MM.1S (cell line): ENCODE measurements around the gene APC2.

ENCODE experiments used
- DNase-seq: peaks from one replicate; pipeline ENCODE4 v3.0.0-alpha.2; 2015
- H2AFZ ChIP-seq: fragments of 300-600 bp; sonication (generic); 2 replicates; pipeline ENCODE4 v1.6.0; 2016; ENCODE audit warnings: antibody characterized with exemption, low read length
- H3F3A ChIP-seq: fragments of 300-600 bp; sonication (generic); 2 replicates; pipeline ENCODE4 v1.6.1; 2016; ENCODE audit warnings: mild to moderate bottlenecking, antibody characterized with exemption, low read length, moderate library complexity, mixed read lengths; ENCODE audit not compliant: insufficient read depth
- H3K27ac ChIP-seq: fragments of 300-600 bp; sonication (generic); 2 replicates; pipeline ENCODE4 v1.5.1; 2016; ENCODE audit warnings: mild to moderate bottlenecking, low read length
- H3K27me3 ChIP-seq: fragments of 300-600 bp; sonication (generic); replicated peaks from 2 replicates; pipeline ENCODE4 v1.6.0; 2016; ENCODE audit warnings: low read length; ENCODE audit not compliant: insufficient read depth
- H3K36me3 ChIP-seq: fragments of 300-600 bp; sonication (generic); replicated peaks from 2 replicates; pipeline ENCODE4 v1.6.1; 2016; ENCODE audit warnings: mild to moderate bottlenecking, low read length, mixed read lengths; ENCODE audit not compliant: insufficient read depth
- H3K4me1 ChIP-seq: fragments of 300-600 bp; sonication (generic); 2 replicates; pipeline ENCODE4 v1.6.1; 2016; ENCODE audit warnings: low read length, mixed read lengths
- H3K4me2 ChIP-seq: fragments of 300-600 bp; sonication (generic); 2 replicates; pipeline ENCODE4 v1.6.0; 2016; ENCODE audit warnings: low read depth, low read length
- H3K4me3 ChIP-seq: fragments of 300-600 bp; sonication (generic); 2 replicates; pipeline ENCODE4 v1.5.1; 2016; ENCODE audit warnings: low read length, mixed read lengths
- H3K79me2 ChIP-seq: fragments of 300-600 bp; sonication (generic); 2 replicates; pipeline ENCODE4 v1.6.1; 2016; ENCODE audit warnings: mixed run types, low read length, mixed read lengths
- H3K9ac ChIP-seq: fragments of 300-600 bp; sonication (generic); 2 replicates; pipeline ENCODE4 v1.6.1; 2016; ENCODE audit warnings: low read length, mixed read lengths
- H3K9me2 ChIP-seq: fragments of 300-600 bp; sonication (generic); replicated peaks from 2 replicates; pipeline ENCODE4 v1.6.1; 2016; ENCODE audit warnings: mild to moderate bottlenecking, low read length, mixed read lengths; ENCODE audit not compliant: insufficient read depth
- H3K9me3 ChIP-seq: fragments of 300-600 bp; sonication (generic); replicated peaks from 2 replicates; pipeline ENCODE4 v1.6.1; 2016; ENCODE audit warnings: mild to moderate bottlenecking, low read length, mixed read lengths; ENCODE audit not compliant: insufficient read depth
- H4K20me1 ChIP-seq: fragments of 300-600 bp; sonication (generic); 2 replicates; pipeline ENCODE4 v1.6.1; 2016; ENCODE audit warnings: mild to moderate bottlenecking, low read length, moderate library complexity, mixed read lengths; ENCODE audit not compliant: insufficient read depth
- EZH2 ChIP-seq: fragments of 300-600 bp; sonication (generic); optimal IDR thresholded peaks from 2 replicates; pipeline ENCODE3; 2017; ENCODE audit warnings: low read depth, mild to moderate bottlenecking, antibody characterized with exemption, low read length, mixed read lengths
- EZH2phosphoT487 ChIP-seq: fragments of 300-600 bp; sonication (generic); IDR thresholded peaks from 2 replicates; pipeline ENCODE4 v1.6.1; 2018; ENCODE audit warnings: antibody characterized with exemption, low read length
- TF ChIP-seq, protein P1 (sequence below): fragments of 300-600 bp; sonication (generic); IDR thresholded peaks from 2 replicates; pipeline ENCODE4 v1.5.1; 2016; ENCODE audit warnings: antibody characterized with exemption, low read length, mixed read lengths

The APC2 gene

DNA sequence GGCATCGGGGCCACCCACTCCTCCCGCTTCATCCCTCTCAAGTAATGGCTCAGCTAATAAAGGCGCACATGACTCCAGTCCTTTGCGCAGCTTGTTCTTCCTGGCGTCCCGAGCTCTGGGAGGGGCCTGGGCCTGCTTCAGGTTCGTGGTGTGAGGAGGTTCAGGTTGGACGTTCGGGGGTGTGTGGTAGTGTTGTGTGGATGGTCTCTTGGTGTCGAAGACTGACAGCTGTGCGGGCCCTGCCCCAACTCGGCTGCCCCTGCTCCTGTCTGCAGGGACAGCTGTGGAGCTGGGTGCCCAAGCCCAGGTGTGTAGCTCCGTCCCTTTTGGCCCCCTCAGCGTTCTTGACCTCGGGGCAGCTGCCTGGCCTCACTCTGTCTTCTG, 9.5 kb upstream of the APC2 start:
- TF ChIP-seq, protein P1, sequence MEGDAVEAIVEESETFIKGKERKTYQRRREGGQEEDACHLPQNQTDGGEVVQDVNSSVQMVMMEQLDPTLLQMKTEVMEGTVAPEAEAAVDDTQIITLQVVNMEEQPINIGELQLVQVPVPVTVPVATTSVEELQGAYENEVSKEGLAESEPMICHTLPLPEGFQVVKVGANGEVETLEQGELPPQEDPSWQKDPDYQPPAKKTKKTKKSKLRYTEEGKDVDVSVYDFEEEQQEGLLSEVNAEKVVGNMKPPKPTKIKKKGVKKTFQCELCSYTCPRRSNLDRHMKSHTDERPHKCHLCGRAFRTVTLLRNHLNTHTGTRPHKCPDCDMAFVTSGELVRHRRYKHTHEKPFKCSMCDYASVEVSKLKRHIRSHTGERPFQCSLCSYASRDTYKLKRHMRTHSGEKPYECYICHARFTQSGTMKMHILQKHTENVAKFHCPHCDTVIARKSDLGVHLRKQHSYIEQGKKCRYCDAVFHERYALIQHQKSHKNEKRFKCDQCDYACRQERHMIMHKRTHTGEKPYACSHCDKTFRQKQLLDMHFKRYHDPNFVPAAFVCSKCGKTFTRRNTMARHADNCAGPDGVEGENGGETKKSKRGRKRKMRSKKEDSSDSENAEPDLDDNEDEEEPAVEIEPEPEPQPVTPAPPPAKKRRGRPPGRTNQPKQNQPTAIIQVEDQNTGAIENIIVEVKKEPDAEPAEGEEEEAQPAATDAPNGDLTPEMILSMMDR, result no peak
- TF ChIP-seq EZH2 (no peak), EZH2phosphoT487 (no peak)
- no peak overlapping the region for H3K4me3 ChIP-seq
- no peak overlapping the region for H2AFZ ChIP-seq
- H3K4me1 ChIP-seq, result peaks cover 47% of the 10 kb centered on the region
- H3K79me2 ChIP-seq, result peaks cover 32% of the 10 kb centered on the region
- H3K9ac ChIP-seq, result no peak overlapping the region
- no peaks in the 10 kb centered on the region for H3K9me3 ChIP-seq
- no peak for DNase-seq
- peak overlapping the region; percentile 56; the same call in 1 of the 2 replicates for H3K4me2 ChIP-seq
- H3F3A ChIP-seq, result peaks cover 79% of the 10 kb centered on the region
- no peaks in the 10 kb centered on the region for H3K9me2 ChIP-seq
- H3K27ac ChIP-seq, result no peak overlapping the region
- peaks cover 22% of the 10 kb centered on the region for H4K20me1 ChIP-seq
- H3K36me3 ChIP-seq, result peaks cover 14% of the 10 kb centered on the region
- H3K27me3 ChIP-seq, result peaks cover 2% of the 10 kb centered on the region; the same call in 1 of the 2 replicates

DNA sequence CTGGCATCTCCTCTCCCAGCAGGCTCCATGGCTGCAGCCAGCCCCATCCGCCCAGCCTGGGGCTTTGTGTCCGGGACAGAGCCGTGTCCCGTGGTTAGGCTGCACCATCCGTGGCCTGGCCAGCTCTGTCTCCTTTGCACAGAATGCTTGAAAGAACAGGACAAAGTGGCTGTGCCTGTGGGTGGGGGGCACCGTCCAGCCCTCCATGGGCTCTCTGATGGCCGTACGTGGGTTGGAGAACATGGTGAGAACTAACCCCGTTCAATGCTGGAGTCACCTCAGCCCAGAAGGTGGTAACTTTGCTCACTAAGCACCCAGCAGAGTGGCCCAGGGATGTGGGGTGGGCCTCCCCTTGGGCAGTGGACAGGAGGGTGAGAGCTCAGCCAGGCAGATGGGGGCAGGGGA, 8.9 kb upstream of the APC2 start:
- no peaks in the 10 kb centered on the region for H3K9me2 ChIP-seq
- peaks cover 32% of the 10 kb centered on the region for H3K79me2 ChIP-seq
- peaks cover 74% of the 10 kb centered on the region for H3F3A ChIP-seq
- TF ChIP-seq EZH2phosphoT487 (no peak), EZH2 (no peak)
- TF ChIP-seq, protein P1, result no peak
- DNase-seq, result no peak
- H4K20me1 ChIP-seq, result peaks cover 22% of the 10 kb centered on the region
- H3K36me3 ChIP-seq, result peaks cover 14% of the 10 kb centered on the region
- H3K27me3 ChIP-seq, result peaks cover 5% of the 10 kb centered on the region; the same call in 1 of the 2 replicates
- H3K9me3 ChIP-seq, result no peaks in the 10 kb centered on the region
- no peak overlapping the region for H3K9ac ChIP-seq
- no peak overlapping the region for H3K4me2 ChIP-seq
- no peak overlapping the region for H3K27ac ChIP-seq
- H2AFZ ChIP-seq, result no peak overlapping the region
- H3K4me1 ChIP-seq, result peaks cover 49% of the 10 kb centered on the region
- no peak overlapping the region for H3K4me3 ChIP-seq

DNA sequence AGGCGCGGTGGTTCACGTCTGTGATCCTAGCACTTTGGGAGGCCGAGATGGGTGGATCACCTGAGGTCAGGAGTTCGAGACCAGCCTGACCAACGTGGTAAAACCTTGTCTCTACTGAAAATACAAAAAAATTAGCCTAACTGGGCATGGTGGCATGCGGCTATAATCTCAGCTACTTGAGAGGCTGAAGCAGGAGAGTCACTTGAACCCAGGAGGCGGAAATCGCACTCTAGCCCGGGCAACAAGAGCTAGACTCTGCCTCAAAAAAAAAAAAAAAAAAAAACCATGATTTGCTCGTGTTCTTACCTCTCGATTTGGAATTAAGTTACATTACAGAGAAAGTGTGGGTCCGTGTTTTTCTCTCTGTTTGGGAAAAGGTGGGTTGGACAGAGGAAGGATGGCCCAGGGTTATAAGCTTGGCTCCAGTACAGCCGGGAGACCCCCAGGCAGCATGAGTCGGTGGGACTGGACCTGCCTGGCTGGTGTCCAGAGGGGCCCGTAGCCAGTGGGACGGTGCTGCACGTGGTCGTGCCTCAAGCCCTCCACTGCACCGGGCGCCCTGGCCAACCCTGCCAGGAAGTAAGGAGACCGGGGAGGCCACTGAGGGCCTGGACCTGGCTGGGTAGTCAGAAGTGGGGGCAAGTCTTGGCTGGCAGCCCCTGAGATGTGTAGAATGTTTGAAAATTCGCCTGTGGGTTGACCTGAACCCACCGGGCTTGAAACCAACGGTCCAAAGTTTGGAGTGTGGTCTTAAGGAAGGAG, 8.1 kb upstream of the APC2 start:
- no peak for DNase-seq
- Histone ChIP-seq H4K20me1 (peaks cover 22% of the 10 kb centered on the region), H3K27ac (peak overlapping the region; percentile 61; the same call in 1 of the 2 replicates), H3K4me1 (peaks cover 49% of the 10 kb centered on the region), H3K27me3 (peaks cover 12% of the 10 kb centered on the region), H3K36me3 (peaks cover 14% of the 10 kb centered on the region), H3K4me2 (0 out of 2 replicates have a peak overlapping the region, but pooled peaks have one; percentile 3), H3F3A (peaks cover 68% of the 10 kb centered on the region), H3K4me3 (no peak overlapping the region), H3K9me2 (no peaks in the 10 kb centered on the region), H3K79me2 (peaks cover 32% of the 10 kb centered on the region), H3K9ac (no peak overlapping the region), H2AFZ (no peak overlapping the region), H3K9me3 (no peaks in the 10 kb centered on the region)
- TF ChIP-seq EZH2phosphoT487 (no peak), EZH2 (no peak)
- TF ChIP-seq, protein P1, result no peak
